ENCODE data around the gene TRPT1.

- TF ChIP-seq ZFP36 (IDR thresholded peaks at IDR 0.05; ENCODE audit: borderline replicate concordance, partially characterized antibody), result no peak
- TF ChIP-seq RFX5 (IDR thresholded peaks at IDR 0.05), result no peak
- TF ChIP-seq SREBF2 (IDR thresholded peaks at IDR 0.05), result no peak
- no peak for TF ChIP-seq PBX3 (IDR thresholded peaks at IDR 0.05)
- no peak for TF ChIP-seq POLR2A (IDR thresholded peaks at IDR 0.05; ENCODE audit: low read length)
- TF ChIP-seq CTCF (IDR thresholded peaks at IDR 0.05), result no peak
- TF ChIP-seq KDM1A (IDR thresholded peaks at IDR 0.05; ENCODE audit: low read depth), result no peak
- TF ChIP-seq MAX (IDR thresholded peaks at IDR 0.05), result no peak
- no peak for TF ChIP-seq SMC3 (IDR thresholded peaks at IDR 0.05)
These were observed 17.7 kb downstream of the TRPT1 start for GRCh38 chr11:64208086-64208795.

Measured in A549 (cell line).